ENCODE measurements around the gene A3GALT2.
A peak's percentile ranks its signal among the peaks of the same experiment; 100 is the strongest.

The A3GALT2 gene

DNA sequence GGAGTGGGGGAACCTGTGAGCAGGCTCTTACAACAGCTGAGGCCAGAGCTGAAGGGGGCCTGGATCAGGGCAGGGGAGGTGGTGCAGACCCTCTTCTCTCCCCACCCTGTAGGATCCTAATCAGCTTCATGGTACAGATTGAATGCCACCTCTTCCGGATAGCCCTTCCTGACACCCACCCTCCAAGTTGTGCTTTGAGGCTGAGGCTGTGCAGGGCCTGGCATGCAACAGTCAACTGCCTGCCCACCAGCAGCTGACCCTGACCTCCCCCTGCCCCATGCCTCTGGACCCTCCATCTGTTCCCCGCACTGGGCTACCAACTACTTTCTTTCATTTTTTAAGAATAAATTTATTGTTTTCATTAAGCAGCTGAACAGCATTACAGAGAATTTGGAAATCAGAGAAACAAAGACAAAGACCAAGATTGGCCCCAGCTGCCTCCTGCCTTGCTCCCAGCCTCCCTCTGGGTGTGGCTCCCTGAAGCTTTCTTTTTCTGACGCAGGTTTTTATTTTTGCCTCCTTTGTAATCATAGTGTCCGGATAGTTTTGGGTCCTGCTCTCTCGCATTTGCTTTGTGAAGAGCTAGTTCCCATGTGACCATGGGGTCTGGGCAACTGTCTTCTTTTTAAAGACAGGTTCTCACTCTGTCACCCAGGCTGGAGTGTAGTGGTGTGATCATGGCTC is 51.8 kb downstream of the A3GALT2 start:
- no peak for DNase-seq

DNA sequence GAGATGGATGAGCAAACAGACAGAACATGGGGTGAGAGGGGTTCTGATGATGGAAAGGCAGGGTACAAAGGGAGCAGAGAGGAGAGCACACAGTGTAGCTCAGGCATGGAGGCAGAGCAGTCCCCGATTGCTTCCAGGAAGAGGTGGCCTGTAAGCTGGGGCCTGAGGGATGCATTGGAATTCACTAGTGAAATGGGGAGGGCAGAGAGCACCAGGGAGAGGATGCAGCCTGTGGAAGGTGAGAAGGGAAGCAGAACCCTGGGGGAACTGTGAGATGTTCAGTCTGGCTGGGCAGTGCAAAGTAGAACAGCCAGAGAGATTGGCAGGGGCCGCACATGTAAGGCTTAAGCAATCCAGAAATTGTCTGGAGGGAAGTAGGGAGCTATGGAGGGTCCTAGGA is 52.4 kb downstream of the A3GALT2 start:
- no peak for DNase-seq

DNA sequence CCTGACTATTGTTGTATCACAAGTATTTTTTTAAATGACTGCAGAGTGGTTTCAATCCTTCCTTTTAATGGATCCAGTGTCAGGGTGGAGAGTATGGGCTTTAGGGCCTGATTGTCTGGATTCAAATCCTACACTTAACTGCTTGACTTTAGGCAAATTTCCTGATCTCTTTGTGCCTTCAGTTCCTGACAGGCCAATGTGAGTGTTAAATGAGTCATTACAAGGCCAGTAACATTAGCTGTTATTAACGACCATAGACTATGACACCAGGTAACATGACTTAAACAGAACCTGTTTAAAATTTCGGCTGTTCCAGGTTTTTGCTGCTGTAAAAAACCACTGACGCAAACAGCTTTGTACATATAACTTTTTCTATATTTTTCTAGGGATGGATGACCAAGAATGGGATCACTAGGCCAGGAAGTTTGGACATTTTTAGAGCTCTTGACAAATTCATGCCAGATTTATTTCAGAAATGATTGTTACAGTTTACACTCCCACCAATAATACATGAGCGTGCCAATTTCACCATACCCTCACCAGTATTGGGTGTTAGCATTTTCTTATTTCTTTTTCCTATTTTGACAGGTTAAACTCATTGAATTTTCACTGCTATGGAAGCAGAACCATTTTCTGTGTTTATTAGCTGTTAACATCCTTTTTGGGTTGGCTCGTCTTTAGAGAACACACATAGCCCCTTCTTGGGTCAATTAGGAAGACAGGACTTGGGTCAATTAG is 53.3 kb downstream of the A3GALT2 start:
- DNase-seq: no peak

GRCh38 chr1:33266766-33267165 is 54.1 kb downstream of the A3GALT2 start:
- no peak for DNase-seq

DNA sequence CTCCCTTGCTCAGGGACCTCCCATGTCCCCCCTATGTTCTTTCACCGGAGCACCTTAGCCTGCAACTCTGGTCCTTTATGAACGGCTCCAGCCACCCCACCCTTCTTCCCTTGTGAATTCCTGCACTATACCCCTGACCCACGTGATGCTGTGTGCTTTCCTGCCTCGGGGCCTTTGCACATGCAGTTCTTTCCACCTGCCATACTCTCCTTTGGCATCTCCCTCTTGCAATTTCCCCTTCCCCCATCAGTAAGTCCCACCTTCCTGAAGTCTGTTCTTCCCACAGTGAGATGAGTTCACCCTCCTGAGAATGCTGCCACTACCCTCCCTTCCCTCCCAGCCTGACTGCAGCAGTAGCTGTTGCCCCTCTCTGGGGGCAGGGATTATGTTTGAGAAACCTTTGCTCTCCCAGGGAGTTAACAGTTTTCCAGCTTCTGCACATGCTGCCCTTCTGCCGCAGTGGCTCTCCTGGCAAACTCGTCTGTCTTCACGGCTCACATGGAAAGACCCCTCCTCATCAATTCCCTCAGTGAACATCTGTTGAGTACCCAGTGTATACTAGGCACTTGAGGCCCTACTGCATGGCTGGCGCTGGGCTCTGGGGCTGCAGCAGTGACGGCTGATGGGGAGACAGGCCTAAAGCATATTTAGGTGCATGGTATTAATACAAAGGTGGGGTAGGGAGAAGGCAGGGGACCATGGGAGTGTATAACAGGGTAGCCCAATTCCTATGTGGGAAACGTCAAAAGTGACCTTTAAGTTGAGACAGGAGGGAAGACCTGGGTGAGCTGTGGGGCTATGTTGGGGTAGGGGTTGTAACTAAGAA is 54.9 kb downstream of the A3GALT2 start:
- DNase-seq: no peak

GRCh38 chr1:33263890-33264504 is 56.9 kb downstream of the A3GALT2 start:
- DNase-seq: no peak

GRCh38 chr1:33261344-33261743 is 59.6 kb downstream of the A3GALT2 start:
- no peak for DNase-seq

DNA sequence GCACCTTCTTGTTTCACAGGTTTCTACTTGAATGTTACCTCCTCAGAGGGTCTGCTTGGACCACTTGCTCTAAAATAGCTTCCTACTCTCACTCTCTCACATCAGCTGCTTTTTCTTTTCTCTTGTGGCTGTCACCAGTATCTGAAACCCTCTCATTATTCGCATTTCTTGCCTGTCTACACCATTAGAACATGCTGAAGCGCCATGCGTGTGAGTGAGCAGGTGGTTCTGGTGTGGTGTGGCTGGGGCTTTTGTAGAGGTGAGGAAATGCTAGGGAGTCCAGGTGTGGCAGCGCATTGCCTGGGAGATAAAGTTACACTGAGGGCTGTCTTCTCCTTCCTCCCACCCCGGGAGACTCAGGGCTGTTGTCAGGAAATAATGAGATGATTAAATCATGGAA is 60.5 kb downstream of the A3GALT2 start:
- no peak for DNase-seq

DNA sequence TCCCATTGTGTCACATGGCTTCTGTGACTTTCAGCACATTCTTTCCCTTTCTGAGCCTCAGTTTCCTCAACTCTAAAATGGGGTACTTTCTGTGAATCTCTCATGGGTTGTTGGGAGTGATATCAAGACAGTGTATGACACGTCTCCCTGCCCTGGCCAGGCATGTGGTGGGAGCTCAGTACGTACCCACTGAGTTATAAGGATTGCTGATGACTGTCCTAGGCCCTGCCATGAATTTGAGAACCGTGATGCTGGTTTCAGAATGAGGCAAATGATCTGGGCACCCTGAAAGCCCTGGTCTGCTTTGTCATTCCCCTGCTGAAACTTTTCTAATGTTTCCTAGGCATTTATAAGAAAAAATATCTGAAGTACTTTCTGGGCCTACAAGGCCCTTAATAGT is 61.0 kb downstream of the A3GALT2 start:
- no peak for DNase-seq

DNA sequence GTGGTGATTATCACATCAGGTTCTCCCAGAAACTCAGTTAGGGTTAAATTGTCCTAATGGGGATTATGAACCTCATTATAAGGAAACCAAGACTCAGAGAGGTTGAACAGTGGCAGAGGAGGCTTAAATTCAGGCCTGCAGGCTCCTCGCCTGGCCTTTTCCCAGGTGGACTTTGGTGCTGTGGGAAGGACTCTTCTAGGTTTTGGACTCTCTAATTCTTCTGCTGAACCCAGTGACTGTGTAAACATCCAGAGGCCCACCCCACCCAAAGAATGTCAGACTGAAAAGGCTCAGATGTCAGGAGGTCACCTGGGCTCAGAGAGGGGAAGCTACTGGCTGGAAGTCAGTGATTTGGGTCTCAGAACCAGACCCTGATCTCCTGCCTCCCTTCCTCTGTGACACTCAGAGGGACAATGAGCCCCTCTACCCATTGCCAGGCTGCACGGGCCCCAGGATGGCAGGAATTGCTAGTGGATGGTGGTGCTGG is 62.1 kb downstream of the A3GALT2 start:
- DNase-seq: no peak

DNA sequence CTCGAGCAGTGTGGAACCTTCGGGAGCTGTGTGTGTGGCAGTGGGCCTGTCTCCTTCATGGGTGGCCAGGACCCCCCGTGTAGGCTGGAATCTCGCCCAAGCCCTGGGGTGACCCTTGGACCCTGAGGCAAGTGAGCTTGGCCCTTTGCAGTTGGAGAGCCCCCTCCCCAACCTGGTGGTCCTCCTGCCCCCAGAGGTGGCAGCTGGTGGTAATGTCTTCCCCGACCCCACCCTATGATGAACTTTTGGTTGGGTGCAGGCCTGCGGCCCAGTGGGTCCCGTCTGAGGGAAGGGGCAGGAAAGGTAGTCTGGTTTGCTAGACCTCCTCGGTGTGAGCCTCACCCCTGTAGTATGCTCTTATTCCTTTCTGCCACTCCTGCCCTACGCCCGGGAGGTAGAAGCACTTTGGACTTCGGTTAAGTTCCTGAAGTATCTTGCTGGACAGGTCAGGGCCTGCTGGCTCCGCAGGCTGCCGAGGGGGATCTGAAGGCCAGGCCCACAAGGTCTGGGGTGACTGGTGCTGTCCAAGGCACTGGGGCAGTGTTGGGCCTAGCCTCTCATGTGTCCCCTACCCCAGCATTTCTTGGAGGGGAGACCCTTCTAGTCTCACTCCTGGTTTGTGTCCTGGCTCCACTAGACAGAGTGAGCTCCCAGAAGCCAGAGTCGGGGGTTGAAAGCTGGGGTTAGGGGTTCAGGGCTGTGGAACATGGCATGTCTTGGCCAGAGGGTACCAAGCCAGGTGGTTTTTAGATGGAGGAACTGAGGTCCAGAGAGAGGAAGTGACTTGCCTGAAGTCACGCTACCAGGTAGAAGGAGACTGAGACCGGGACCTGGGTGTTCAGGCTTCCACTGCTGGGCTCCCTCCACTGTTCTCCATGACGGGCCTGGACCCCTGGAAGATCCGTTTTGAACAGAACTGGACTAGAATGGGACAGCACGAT is 62.9 kb downstream of the A3GALT2 start:
- DNase-seq: no peak

- peak; percentile 18 for DNase-seq
Observed at GRCh38 chr1:33257207-33257771, 63.6 kb downstream of the A3GALT2 start.

All from GF-D8 (cell line).